ENCODE data around the gene MLLT6. TPM values are rescaled to one million over a fixed set of nuclear protein-coding genes. Genes with fewer than 3 reads are reported as not detected.

Gene MLLT6
- total RNA-seq, 2 experiments from 2014 or later = 211 to 219 TPM

DNA sequence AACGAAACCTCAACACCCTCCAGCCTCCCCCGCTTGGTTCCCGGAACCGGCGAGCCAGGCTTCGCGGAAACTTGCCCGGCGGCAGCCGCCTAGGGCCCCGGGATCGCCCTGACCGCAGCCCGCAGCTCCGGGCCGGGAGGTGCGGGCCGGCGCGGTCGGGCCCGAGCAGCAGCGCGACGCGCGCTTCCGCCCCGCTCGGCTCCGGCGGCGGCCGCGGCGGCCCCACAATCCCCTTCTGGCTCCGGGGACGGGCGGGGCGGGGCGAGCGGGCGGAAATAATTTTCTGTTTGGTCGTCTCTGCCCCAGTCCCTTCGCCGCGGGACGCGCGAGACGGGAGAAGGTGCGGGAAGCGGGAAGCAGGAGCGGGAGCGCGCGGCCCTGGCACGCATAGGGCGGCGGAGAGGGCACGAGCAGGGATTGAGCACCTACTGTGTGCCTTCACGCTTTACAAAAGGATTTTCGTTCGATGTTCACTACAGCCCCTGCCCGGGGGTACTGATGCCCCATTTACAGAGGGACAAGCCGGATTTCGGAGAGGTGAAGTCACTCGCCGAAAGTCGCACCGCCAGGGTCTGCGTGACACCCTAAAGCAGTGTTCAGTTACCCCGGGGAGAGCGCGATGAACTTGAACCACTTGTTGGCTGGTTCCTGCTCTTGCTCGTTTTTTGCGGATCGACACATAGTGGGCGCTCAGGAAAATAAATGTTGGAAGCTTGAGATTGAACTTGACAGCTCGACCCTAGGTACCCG lies 2.7 kb upstream of the MLLT6 start:
- ChIA-PET CTCF (interaction anchor here (1.0 to 4.0 kb wide), 5 partner anchors 25 to 390 kb away, joined by 3 to 21 read pairs (median 9); no protein-coding TSS in a partner anchor), POLR2A (interaction anchor here (0.5 to 7.3 kb wide), 10 partner anchors 8 to 150 kb away, joined by 3 to 92 read pairs (median 4); partner anchors contain the start of genes EPOP and PSMB3)
- ATAC-seq (peak; percentile 47), DNase-seq (peak; percentile 85)
- H3K27ac Mint-ChIP-seq = peak overlapping the region; percentile 97
- H3K27me3 Mint-ChIP-seq (ENCODE audit: low read depth) = no peaks in the 10 kb centered on the region
- H3K9me3 Mint-ChIP-seq (ENCODE audit: insufficient read depth) = no peaks in the 10 kb centered on the region
- H3K4me1 Mint-ChIP-seq (ENCODE audit: low read depth) = peaks cover 52% of the 10 kb centered on the region
- H3K4me3 Mint-ChIP-seq = peak overlapping the region; percentile 87
- H3K36me3 Mint-ChIP-seq (ENCODE audit: low read depth) = peaks cover 12% of the 10 kb centered on the region

DNA sequence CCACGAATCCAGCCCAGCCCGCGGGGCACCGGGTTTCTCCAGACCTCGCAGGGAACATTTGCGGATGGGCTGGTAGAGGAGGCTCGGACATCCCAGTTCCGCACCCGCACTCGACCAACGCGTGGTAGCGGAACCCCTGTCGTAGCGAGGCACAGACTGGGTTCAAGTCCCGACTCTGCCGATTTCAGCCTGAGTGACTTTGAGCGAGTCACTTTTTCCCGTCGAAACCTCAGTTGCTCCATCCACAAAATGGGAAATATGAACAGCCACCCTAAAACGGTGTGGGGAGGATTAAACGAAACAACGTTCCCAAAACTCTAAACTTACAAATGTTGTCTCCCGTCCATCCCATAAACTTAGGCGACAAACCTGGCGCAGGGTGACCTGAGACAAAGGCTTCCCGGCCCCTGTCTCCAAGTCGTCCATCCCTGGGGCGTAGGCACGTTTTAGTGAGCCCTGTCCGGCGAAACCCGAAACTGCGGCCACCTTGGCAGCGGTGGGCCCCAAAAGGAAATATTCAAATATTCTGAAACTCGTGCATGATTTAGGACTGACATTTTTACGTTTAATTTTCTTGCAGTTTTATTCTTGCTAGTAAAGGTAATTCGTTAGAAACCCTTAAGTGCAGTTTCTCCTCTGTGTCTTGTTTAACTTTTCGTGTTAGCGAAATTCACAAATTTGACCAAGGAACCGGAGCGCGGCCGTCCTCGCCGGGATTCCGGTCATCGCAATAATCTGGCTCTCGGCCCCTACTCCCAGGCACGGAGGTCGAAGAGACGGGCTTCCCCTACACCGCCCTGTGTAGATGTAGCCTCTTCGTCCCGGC lies 1.9 kb upstream of the MLLT6 start:
- CTCF ChIA-PET = interaction anchor here (1.0 to 4.0 kb wide), 4 partner anchors 26 to 390 kb away, joined by 3 to 21 read pairs (median 16); no protein-coding TSS in a partner anchor
- Mint-ChIP-seq H3K9me3 (ENCODE audit: insufficient read depth) (no peaks in the 10 kb centered on the region), H3K4me1 (ENCODE audit: low read depth) (peaks cover 52% of the 10 kb centered on the region), H3K4me3 (peak overlapping the region; percentile 87), H3K36me3 (ENCODE audit: low read depth) (peaks cover 20% of the 10 kb centered on the region), H3K27ac (peak overlapping the region; percentile 97), H3K27me3 (ENCODE audit: low read depth) (no peaks in the 10 kb centered on the region)
- POLR2A ChIA-PET = interaction anchor here (0.5 to 7.3 kb wide), 7 partner anchors 9 to 49 kb away, joined by 3 to 92 read pairs (median 7); partner anchors contain the start of genes EPOP and PSMB3
- DNase-seq (peak; percentile 51), ATAC-seq (no peak)

DNA sequence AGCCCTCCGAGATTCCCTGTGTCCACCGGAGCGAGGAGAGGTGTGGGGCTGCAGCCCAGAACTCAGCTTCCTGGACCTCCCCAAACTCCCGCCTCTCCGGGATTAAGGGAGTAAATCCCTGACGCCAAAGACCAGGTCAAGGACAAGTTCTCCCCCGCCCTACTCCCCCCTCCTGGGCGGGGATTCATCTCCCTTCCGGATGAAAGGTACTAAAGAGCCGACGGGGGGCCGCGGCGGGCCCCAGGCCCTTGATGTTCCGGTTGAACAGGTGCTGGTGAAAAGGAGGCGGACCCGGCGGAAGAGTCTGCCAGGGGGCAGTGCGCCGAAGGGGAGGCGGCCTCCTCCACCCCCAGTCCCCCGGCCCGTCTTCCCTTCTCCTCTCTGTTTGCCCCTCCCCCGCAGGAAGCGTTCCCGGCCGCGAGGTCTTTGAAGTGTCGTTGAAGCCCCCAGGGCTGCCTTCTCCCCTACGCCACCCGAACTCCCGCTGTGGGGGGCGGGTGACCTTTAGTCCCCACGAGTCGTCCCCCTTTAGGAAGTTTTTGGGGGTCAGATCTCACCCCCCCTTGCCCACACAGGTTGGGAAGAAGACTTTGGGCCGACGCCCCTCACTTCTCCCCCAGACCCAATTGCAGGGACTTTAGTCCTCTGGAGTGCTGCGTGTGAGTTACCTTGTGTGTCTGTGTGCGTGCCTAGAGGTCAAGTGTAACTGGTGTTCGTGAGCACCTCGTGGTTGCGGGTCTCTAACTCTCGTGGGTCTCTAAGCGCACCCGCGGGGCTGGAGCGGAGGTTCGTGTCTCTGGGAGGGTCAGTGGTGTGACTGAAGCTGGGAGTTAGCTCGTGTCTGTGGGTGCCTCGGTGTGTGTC lies 1.1 kb upstream of the MLLT6 start:
- peaks cover 25% of the 10 kb centered on the region for H3K36me3 Mint-ChIP-seq (ENCODE audit: low read depth)
- H3K4me3 Mint-ChIP-seq = peak overlapping the region; percentile 87
- ChIA-PET CTCF (interaction anchor here (1.6 to 4.0 kb wide), 4 partner anchors 24 to 31 kb away, joined by 11 to 27 read pairs (median 16); no protein-coding TSS in a partner anchor), POLR2A (interaction anchor here (0.6 to 7.3 kb wide), 15 partner anchors 10 to 121 kb away, joined by 3 to 92 read pairs (median 9); partner anchors contain the start of genes CWC25 and PSMB3)
- no peaks in the 10 kb centered on the region for H3K27me3 Mint-ChIP-seq (ENCODE audit: low read depth)
- ATAC-seq = peak; percentile 31
- peak; percentile 86 for DNase-seq
- peak overlapping the region; percentile 97 for H3K27ac Mint-ChIP-seq
- H3K4me1 Mint-ChIP-seq (ENCODE audit: low read depth) = peaks cover 55% of the 10 kb centered on the region
- H3K9me3 Mint-ChIP-seq (ENCODE audit: insufficient read depth) = no peaks in the 10 kb centered on the region

DNA sequence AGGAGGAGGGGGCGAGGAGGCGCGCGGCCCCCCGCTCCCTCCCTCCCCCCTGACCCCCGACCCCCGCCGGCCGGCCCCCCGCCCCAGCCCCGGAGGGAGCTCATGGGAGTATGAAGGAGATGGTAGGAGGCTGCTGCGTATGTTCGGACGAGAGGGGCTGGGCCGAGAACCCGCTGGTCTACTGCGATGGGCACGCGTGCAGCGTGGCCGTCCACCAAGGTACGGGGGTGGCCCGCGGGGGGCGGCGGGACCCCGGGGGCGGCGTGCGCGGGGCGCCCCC lies 390 bp downstream of the MLLT6 start:
- peaks cover 61% of the 10 kb centered on the region for H3K4me1 Mint-ChIP-seq (ENCODE audit: low read depth)
- peaks cover 38% of the 10 kb centered on the region for H3K36me3 Mint-ChIP-seq (ENCODE audit: low read depth)
- H3K27me3 Mint-ChIP-seq (ENCODE audit: low read depth) = no peaks in the 10 kb centered on the region
- ChIA-PET CTCF (interaction anchor here (0.7 to 3.9 kb wide), 7 partner anchors 8 to 29 kb away, joined by 3 to 27 read pairs (median 11); partner anchors contain the start of gene CISD3), POLR2A (interaction anchor here (1.0 to 7.3 kb wide), 12 partner anchors 10 to 120 kb away, joined by 3 to 92 read pairs (median 9); partner anchors contain the start of genes CWC25 and PSMB3)
- H3K9me3 Mint-ChIP-seq (ENCODE audit: insufficient read depth) = no peaks in the 10 kb centered on the region
- no peak for DNase-seq
- peak overlapping the region; percentile 71 for H3K27ac Mint-ChIP-seq
- H3K4me3 Mint-ChIP-seq = peak overlapping the region; percentile 95
- ATAC-seq = peak; percentile 2

DNA sequence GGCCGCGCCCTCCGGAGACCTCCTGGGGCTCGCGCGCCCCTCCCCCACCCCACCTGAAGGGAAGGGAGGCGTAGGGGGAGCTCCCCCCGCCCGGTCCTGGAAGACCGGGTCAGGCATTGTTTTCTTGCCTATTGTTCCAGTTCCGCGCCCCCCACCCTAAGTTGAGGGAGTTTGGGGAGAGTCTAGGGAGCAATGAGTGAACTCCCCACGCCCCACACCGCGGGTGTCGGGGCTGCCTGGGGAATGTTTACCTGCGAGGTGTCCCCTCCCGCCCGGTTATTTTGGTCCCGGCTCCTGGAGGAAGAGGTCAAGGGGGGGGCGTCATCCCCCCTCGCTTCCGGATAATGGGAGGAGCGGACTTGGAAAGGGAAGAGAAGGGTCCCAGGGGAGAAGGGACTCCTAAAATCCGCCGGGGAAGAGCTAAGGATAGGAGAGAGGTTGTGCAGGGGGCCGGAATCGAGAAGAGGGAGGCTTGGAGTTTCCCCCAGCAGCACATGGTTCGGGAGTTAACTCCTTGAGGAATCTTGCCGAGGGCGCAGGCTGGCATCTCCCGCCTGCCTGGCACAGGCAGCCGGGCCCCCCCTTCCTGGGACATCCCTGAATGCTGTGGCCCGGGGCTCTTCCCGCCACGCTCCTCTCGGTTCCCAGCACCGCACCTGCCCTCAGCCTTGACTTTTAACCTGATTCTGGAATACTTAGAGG lies 881 bp downstream of the MLLT6 start:
- CTCF ChIA-PET = interaction anchor here (0.7 to 3.9 kb wide), 7 partner anchors 9 to 29 kb away, joined by 3 to 27 read pairs (median 15); partner anchors contain the start of gene CISD3
- H3K4me3 Mint-ChIP-seq = peak overlapping the region; percentile 95
- DNase-seq = peak; percentile 38
- H3K27ac Mint-ChIP-seq = peak overlapping the region; percentile 92
- H3K27me3 Mint-ChIP-seq (ENCODE audit: low read depth) = no peaks in the 10 kb centered on the region
- no peak for ATAC-seq
- no peaks in the 10 kb centered on the region for H3K9me3 Mint-ChIP-seq (ENCODE audit: insufficient read depth)
- H3K36me3 Mint-ChIP-seq (ENCODE audit: low read depth) = peaks cover 43% of the 10 kb centered on the region
- POLR2A ChIA-PET = interaction anchor here (0.8 to 7.3 kb wide), 9 partner anchors 10 to 118 kb away, joined by 3 to 92 read pairs (median 9); no protein-coding TSS in a partner anchor
- peaks cover 63% of the 10 kb centered on the region for H3K4me1 Mint-ChIP-seq (ENCODE audit: low read depth)

DNA sequence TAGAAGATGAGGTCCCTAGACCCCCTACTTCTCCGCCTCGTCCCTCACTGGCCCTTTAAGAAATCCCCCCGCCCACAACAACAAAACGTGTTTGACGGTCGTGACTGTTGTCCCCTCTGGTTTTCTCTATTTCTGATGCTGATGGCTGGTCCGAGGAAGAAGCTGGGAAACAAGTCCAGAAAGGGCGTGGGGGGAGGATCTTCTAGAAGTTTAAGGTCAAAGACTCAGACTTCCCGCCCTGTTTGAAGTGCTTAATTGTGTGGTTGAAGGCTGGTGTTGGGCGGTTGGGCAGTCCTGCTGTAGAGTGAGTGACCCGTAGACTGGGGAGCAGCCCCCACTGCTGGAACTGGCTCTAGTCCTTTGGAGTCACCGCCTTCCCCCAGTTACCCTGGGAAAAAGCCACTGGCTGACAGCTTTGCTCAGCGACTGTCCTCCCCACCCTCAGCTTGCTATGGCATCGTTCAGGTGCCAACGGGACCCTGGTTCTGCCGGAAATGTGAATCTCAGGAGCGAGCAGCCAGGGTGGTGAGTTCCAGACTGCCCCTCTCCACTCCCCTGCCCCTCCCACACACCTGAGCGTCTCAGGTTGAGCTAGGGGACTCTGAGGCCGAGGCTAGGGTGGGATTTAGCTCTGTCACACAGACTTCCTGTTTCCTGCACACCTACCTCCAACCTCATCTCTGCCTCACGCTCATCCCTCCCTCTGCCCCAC lies 1.6 kb downstream of the MLLT6 start:
- Mint-ChIP-seq H3K36me3 (ENCODE audit: low read depth) (peaks cover 50% of the 10 kb centered on the region), H3K4me1 (ENCODE audit: low read depth) (peaks cover 63% of the 10 kb centered on the region), H3K9me3 (ENCODE audit: insufficient read depth) (no peaks in the 10 kb centered on the region), H3K27me3 (ENCODE audit: low read depth) (no peaks in the 10 kb centered on the region), H3K27ac (peak overlapping the region; percentile 92), H3K4me3 (peak overlapping the region; percentile 95)
- ATAC-seq (no peak), DNase-seq (peak; percentile 49)
- POLR2A ChIA-PET = interaction anchor here (0.7 to 7.3 kb wide), 8 partner anchors 9 to 117 kb away, joined by 3 to 92 read pairs (median 4); no protein-coding TSS in a partner anchor
- CTCF ChIA-PET = interaction anchor here (0.7 to 3.9 kb wide), 9 partner anchors 9 to 39 kb away, joined by 3 to 27 read pairs (median 5); partner anchors contain the start of gene CISD3

DNA sequence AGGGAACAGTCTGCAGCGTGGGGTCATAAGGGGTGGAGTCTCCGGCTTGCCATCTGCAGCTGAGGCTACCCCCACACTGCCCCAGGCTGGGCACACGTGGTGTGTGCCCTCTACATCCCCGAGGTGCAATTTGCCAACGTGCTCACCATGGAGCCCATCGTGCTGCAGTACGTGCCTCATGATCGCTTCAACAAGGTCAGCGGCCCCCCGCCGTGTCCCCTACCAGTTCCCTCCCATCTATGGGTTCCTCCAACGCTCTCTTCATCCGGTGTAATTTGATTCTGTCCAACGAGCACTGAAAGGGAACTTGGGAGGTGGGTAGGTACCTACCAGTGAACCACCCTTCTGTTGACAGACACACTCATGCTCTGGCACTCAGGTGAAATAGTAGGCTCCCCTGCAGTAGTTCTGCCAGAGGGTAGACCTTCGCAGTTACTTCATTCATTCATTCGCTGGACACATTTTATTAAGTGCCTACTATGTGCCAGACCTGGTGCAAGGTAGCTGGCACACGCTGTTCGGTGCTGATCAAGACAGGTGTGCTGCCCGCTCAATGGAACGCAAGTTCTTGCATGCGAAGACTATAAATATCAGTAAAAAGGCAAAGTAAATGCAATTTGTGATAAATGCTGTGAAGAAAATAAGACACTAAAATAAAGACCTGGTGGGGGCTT lies 2.7 kb downstream of the MLLT6 start:
- Mint-ChIP-seq H3K36me3 (ENCODE audit: low read depth) (peaks cover 60% of the 10 kb centered on the region), H3K27ac (peak overlapping the region; percentile 92), H3K4me3 (peak overlapping the region; percentile 95), H3K27me3 (ENCODE audit: low read depth) (no peaks in the 10 kb centered on the region), H3K9me3 (ENCODE audit: insufficient read depth) (no peaks in the 10 kb centered on the region), H3K4me1 (ENCODE audit: low read depth) (peaks cover 66% of the 10 kb centered on the region)
- POLR2A ChIA-PET = interaction anchor here (0.8 to 7.3 kb wide), 4 partner anchors 12 to 20 kb away, joined by 3 to 92 read pairs (median 20); no protein-coding TSS in a partner anchor
- no peak for DNase-seq
- CTCF ChIA-PET = interaction anchor here (2.2 to 3.9 kb wide), 3 partner anchors 20 to 27 kb away, joined by 16 to 27 read pairs (median 20); partner anchors contain the start of gene CISD3
- no peak for ATAC-seq

DNA sequence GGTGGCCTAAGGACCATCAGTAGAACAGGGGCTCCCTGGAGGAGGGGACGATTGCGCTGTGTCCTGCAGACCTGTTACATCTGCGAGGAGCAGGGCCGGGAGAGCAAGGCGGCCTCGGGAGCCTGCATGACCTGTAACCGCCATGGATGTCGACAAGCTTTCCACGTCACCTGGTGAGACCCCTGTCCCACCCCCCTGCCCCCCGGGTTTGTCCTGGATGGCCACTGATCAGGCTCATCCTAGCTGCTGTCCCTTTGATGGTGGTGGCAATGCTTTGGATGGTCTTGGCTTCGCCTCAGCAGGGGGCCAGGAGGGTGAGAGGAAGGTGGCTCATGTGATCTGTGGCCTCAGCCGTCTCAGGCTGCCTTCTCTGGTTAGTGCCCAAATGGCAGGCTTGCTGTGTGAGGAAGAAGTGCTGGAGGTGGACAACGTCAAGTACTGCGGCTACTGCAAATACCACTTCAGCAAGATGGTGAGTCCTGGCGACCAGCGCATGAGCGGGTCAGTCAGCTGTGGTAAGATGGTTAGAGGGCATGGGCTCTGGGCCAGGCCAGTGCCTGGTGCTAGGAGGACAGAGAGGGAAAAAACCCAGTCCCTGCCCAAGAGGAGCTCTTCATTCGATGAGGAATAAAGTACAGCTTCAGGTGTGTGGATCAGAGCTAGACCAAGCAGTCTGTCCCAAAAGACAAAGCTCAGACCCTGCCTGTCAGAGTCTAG lies 4.2 kb downstream of the MLLT6 start:
- no peak for DNase-seq
- H3K27ac Mint-ChIP-seq = peak overlapping the region; percentile 11
- H3K9me3 Mint-ChIP-seq (ENCODE audit: insufficient read depth) = no peaks in the 10 kb centered on the region
- peaks cover 67% of the 10 kb centered on the region for H3K36me3 Mint-ChIP-seq (ENCODE audit: low read depth)
- H3K4me1 Mint-ChIP-seq (ENCODE audit: low read depth) = peaks cover 62% of the 10 kb centered on the region
- ChIA-PET POLR2A (interaction anchor here (0.6 to 2.5 kb wide), 4 partner anchors 11 to 22 kb away, joined by 3 to 13 read pairs (median 6); no protein-coding TSS in a partner anchor), CTCF (interaction anchor here (0.6 to 1.8 kb wide), 4 partner anchors 19 to 45 kb away, joined by 3 to 14 read pairs (median 4); no protein-coding TSS in a partner anchor)
- ATAC-seq = no peak
- H3K4me3 Mint-ChIP-seq = no peak overlapping the region
- no peaks in the 10 kb centered on the region for H3K27me3 Mint-ChIP-seq (ENCODE audit: low read depth)

All from activated CD8-positive, alpha-beta T cell treated with anti-CD3 and anti-CD28 coated beads, Interleukin-2, amount 10 ng/mL, durations not matched to agents 7 days and 5 days (primary cell).